H1 (cell line): ENCODE data around the gene DCBLD1. TPM values are rescaled to one million over a fixed set of nuclear protein-coding genes. Genes with fewer than 3 reads are reported as not detected.

Source experiments
- CTCF ChIA-PET: fragments of 300-600 bp; sonication (Branson Sonifier 250); formaldehyde crosslinking; loops from one replicate; lab custom pipeline; 2021; ENCODE audit not compliant: partially characterized antibody; lab: Charles Lee
- POLR2A ChIA-PET: fragments of 300-600 bp; sonication (Branson Sonifier 250); formaldehyde crosslinking; loops from one replicate; lab custom pipeline; 2021; ENCODE audit warnings: inconsistent platforms; ENCODE audit not compliant: partially characterized antibody; lab: Charles Lee
- DNase-seq, 2 experiments: peaks; one replicate each; pipeline versions ENCODE4 v3.0.0 to v3.0.0-alpha.2; 2010 to 2022; ENCODE audit warnings: low spot score in 2 of 2, low read depth in 1 of 2, mixed read lengths in 1 of 2
- FAIRE-seq: peaks from 2 replicates; lab custom pipeline; 2011; peaks lifted over from hg19 to GRCh38; lab: Jason Lieb, UNC
- H2AFZ ChIP-seq: 2 replicates; pipeline ENCODE4 v1.8.1; 2012; ENCODE audit warnings: low read length, inconsistent platforms
- H2AK5ac ChIP-seq: 2 replicates; pipeline ENCODE4 v1.6.1; 2013; ENCODE audit warnings: low read depth, low read length
- H2BK120ac ChIP-seq: replicated peaks from 2 replicates; pipeline ENCODE3; 2013; ENCODE audit warnings: low read depth, low read length, inconsistent platforms
- H2BK12ac ChIP-seq: 2 replicates; pipeline ENCODE4 v1.6.1; 2013; ENCODE audit warnings: low read depth, low read length
- H2BK15ac ChIP-seq: 2 replicates; pipeline ENCODE4 v1.6.1; 2013; ENCODE audit warnings: low read length
- H2BK20ac ChIP-seq: 2 replicates; pipeline ENCODE4 v1.6.1; 2013; ENCODE audit warnings: low read length
- H2BK5ac ChIP-seq: 2 replicates; pipeline ENCODE4 v1.6.1; 2013; ENCODE audit warnings: low read depth, low read length
- H3K14ac ChIP-seq: 2 replicates; pipeline ENCODE4 v1.6.1; 2013; ENCODE audit warnings: inconsistent platforms; ENCODE audit not compliant: insufficient read length
- H3K18ac ChIP-seq: 2 replicates; pipeline ENCODE4 v1.6.1; 2013; ENCODE audit warnings: low read length; ENCODE audit errors: extremely low read depth
- H3K23ac ChIP-seq: 2 replicates; pipeline ENCODE4 v1.6.1; 2013; ENCODE audit warnings: inconsistent platforms; ENCODE audit not compliant: insufficient read length
- H3K23me2 ChIP-seq: 2 replicates; pipeline ENCODE4 v1.6.1; 2013; ENCODE audit warnings: low read depth, low read length
- H3K27ac ChIP-seq: 2 replicates; pipeline ENCODE4 v1.6.1; 2011; ENCODE audit warnings: low read depth, low read length, inconsistent platforms
- H3K27me3 ChIP-seq, 4 experiments: replicated peaks in 1 of 4; 1 replicate in 1 of 4; 2 replicates in 3 of 4; pipeline versions ENCODE4 v1.6.1 to v1.8.1; 2011 to 2013; ENCODE audit warnings: low read length in 3 of 4, mild to moderate bottlenecking in 3 of 4, inconsistent platforms in 2 of 4, mixed read lengths in 2 of 4, moderate library complexity in 1 of 4; ENCODE audit not compliant: control insufficient read depth in 3 of 4, insufficient read depth in 3 of 4; ENCODE audit errors: extremely low read depth in 1 of 4
- H3K36me3 ChIP-seq, 4 experiments: 2 replicates each; pipeline versions ENCODE4 v1.6.1 to v1.8.1; 2011 to 2013; ENCODE audit warnings: mild to moderate bottlenecking in 4 of 4, low read length in 3 of 4, moderate library complexity in 2 of 4, control low read depth in 1 of 4, inconsistent platforms in 1 of 4; ENCODE audit not compliant: insufficient read depth in 4 of 4, control insufficient read depth in 2 of 4
- H3K4ac ChIP-seq: replicated peaks from 2 replicates; pipeline ENCODE3; 2013; ENCODE audit warnings: low read length, low read depth, mixed read lengths, inconsistent platforms; ENCODE audit not compliant: insufficient read length
- H3K4me1 ChIP-seq, 4 experiments: replicated peaks in 1 of 4; 1 replicate in 1 of 4; 2 replicates in 3 of 4; pipeline versions ENCODE4 v1.6.1 to v1.8.1; 2011 to 2013; ENCODE audit warnings: low read length in 3 of 4, inconsistent platforms in 2 of 4, mixed read lengths in 1 of 4; ENCODE audit not compliant: insufficient read depth in 4 of 4, control insufficient read depth in 3 of 4
- H3K4me2 ChIP-seq, 2 experiments: 2 replicates each; pipeline versions ENCODE4 v1.6.1 to v1.8.1; 2011 to 2013; ENCODE audit warnings: low read depth in 2 of 2, low read length in 2 of 2, control low read depth in 1 of 2, inconsistent platforms in 1 of 2, mild to moderate bottlenecking in 1 of 2; ENCODE audit not compliant: insufficient read depth in 1 of 2
- H3K4me3 ChIP-seq, 4 experiments: fragments of 200-600, 300-600 bp in 1 of 4; sonication (generic), shearing (Covaris generic), sonication (Bioruptor Twin) in 1 of 4; 2 replicates each; pipeline versions ENCODE4 v1.5.1 to v1.8.1; 2011 to 2016; ENCODE audit warnings: low read length in 4 of 4, low read depth in 3 of 4, control low read depth in 2 of 4, inconsistent platforms in 2 of 4, mild to moderate bottlenecking in 2 of 4, mixed read lengths in 1 of 4, moderate library complexity in 1 of 4; ENCODE audit not compliant: insufficient read depth in 2 of 4; ENCODE audit errors: extremely low read depth in 1 of 4
- H3K56ac ChIP-seq: replicated peaks from 2 replicates; pipeline ENCODE3; 2013; ENCODE audit warnings: low read depth, mild to moderate bottlenecking, mixed read lengths, low read length, inconsistent platforms; ENCODE audit not compliant: insufficient read length
- H3K79me1 ChIP-seq: 2 replicates; pipeline ENCODE4 v1.6.1; 2013; ENCODE audit warnings: low read depth, low read length, control low read depth
- H3K79me2 ChIP-seq, 2 experiments: 2 replicates each; pipeline versions ENCODE4 v1.6.1 to v1.8.1; 2012 to 2013; ENCODE audit warnings: low read length in 2 of 2, mild to moderate bottlenecking in 2 of 2, inconsistent platforms in 1 of 2; ENCODE audit not compliant: insufficient read depth in 2 of 2, control insufficient read depth in 1 of 2
- H3K9ac ChIP-seq, 4 experiments: replicated peaks in 1 of 4; 1 replicate in 1 of 4; 2 replicates in 3 of 4; pipeline versions ENCODE4 v1.6.1 to v1.8.1; 2011 to 2013; ENCODE audit warnings: low read depth in 3 of 4, low read length in 3 of 4, control low read depth in 2 of 4, mild to moderate bottlenecking in 2 of 4, moderate library complexity in 2 of 4, inconsistent platforms in 1 of 4; ENCODE audit errors: extremely low read depth in 1 of 4
- H3K9me3 ChIP-seq, 2 experiments: 2 replicates each; pipeline versions ENCODE4 v1.6.1 to v1.8.1; 2012 to 2013; ENCODE audit warnings: mild to moderate bottlenecking in 2 of 2, moderate library complexity in 2 of 2, control low read depth in 1 of 2, inconsistent platforms in 1 of 2, low read depth in 1 of 2, low read length in 1 of 2, mixed read lengths in 1 of 2; ENCODE audit not compliant: insufficient read depth in 2 of 2
- H4K20me1 ChIP-seq, 2 experiments: replicated peaks in 1 of 2; 2 replicates each; pipeline versions ENCODE3 to v1.8.1; 2011 to 2013; ENCODE audit warnings: inconsistent platforms in 2 of 2, low read length in 2 of 2, mild to moderate bottlenecking in 1 of 2; ENCODE audit not compliant: insufficient read depth in 2 of 2, control insufficient read depth in 1 of 2
- H4K5ac ChIP-seq: 2 replicates; pipeline ENCODE4 v1.6.1; 2013; ENCODE audit warnings: low read length, low read depth, mixed read lengths, inconsistent platforms; ENCODE audit not compliant: insufficient read length
- H4K8ac ChIP-seq: 2 replicates; pipeline ENCODE4 v1.8.0; 2013; ENCODE audit warnings: mild to moderate bottlenecking, moderate library complexity, low read length, inconsistent platforms; ENCODE audit not compliant: insufficient read depth; ENCODE audit errors: extremely low read depth
- H4K91ac ChIP-seq: replicated peaks from 2 replicates; pipeline ENCODE3; 2013; ENCODE audit warnings: low read length, mixed read lengths, inconsistent platforms; ENCODE audit not compliant: insufficient read length
- CBX5 ChIP-seq: fragments of 300-800, 300-1000 bp; sonication (generic); IDR thresholded peaks from 2 replicates; pipeline ENCODE4 v1.7.1; 2016; ENCODE audit warnings: antibody characterized with exemption, low read length, low read depth
- CBX8 ChIP-seq: fragments of 300-800, 300-1000 bp; sonication (generic); IDR thresholded peaks from 2 replicates; pipeline ENCODE4 v1.7.1; 2016; ENCODE audit warnings: low read depth, low read length, borderline replicate concordance
- EP300 ChIP-seq, 2 experiments: IDR thresholded peaks; 1 replicate in 1 of 2; 2 replicates in 1 of 2; pipeline ENCODE4 v1.6.1; 2011 to 2012; ENCODE audit warnings: low read depth in 2 of 2, low read length in 2 of 2, mild to moderate bottlenecking in 2 of 2, borderline replicate concordance in 1 of 2, inconsistent platforms in 1 of 2, moderate library complexity in 1 of 2
- EZH2 ChIP-seq: fragments of 200-600 bp; sonication (generic); IDR thresholded peaks from 2 replicates; pipeline ENCODE4 v1.7.1; 2012; ENCODE audit warnings: low read depth, mild to moderate bottlenecking, moderate library complexity, low read length, inconsistent platforms; ENCODE audit not compliant: severe bottlenecking
- HDAC6 ChIP-seq: IDR thresholded peaks from one replicate; pipeline ENCODE4 v1.7.1; 2012; ENCODE audit warnings: low read depth, mild to moderate bottlenecking, inconsistent platforms, low read length, moderate library complexity
- KDM1A ChIP-seq: fragments of 200-600, 300-600 bp; sonication (generic); IDR thresholded peaks from 2 replicates; pipeline ENCODE4 v1.7.1; 2016; ENCODE audit warnings: mild to moderate bottlenecking, low read length, borderline replicate concordance
- MAFK ChIP-seq: IDR thresholded peaks from 2 replicates; pipeline ENCODE4 v1.6.1; 2012; ENCODE audit warnings: low read depth, mild to moderate bottlenecking, improper control_type of control experiment, low read length
- RXRA ChIP-seq: IDR thresholded peaks from 2 replicates; pipeline ENCODE4 v1.6.1; 2011; ENCODE audit warnings: low read depth, mild to moderate bottlenecking, low read length, moderate library complexity; ENCODE audit not compliant: insufficient read depth
- WGBS, 2 experiments: shearing (Covaris generic) in 1 of 2; methylation state at CpG; one replicate each; pipeline versions ENCODE4 v1.1.6 to v1.1.7; 2013 to 2015; ENCODE audit warnings: low lambda C conversion rate in 2 of 2, mixed read lengths in 2 of 2, inconsistent platforms in 1 of 2, low coverage in 1 of 2, missing lambda C conversion rate in 1 of 2; ENCODE audit not compliant: insufficient replicate concordance in 2 of 2, insufficient coverage in 1 of 2, insufficient read length in 1 of 2; ENCODE audit errors: extremely low coverage in 1 of 2, missing lambda C conversion rate in 1 of 2; 5-methylcytosine and 5-hydroxymethylcytosine counted together
- polyA plus RNA-seq, 7 experiments: library from polyadenylated mRNA; depleted of rRNA in 3 of 7; stranded (reverse) in 5 of 7; unstranded in 2 of 7; fragments of >200 nt in 5 of 7; fragments of 200-250 nt in 2 of 7; gene quantifications; 1 replicate in 5 of 7; 2 replicates in 1 of 7; 4 replicates in 1 of 7; pipeline versions ENCODE4 v1.2.1 to v1.2.3, GENCODE V29; 2011 to 2013; ENCODE audit warnings: missing spikeins in 2 of 7, mixed read lengths in 2 of 7
- total RNA-seq: library from RNA; stranded (reverse); fragmentation: NEBNext Ultra II Directional; extraction: Animal tissue kit (Norgen Biotek cat#: 25700); gene quantifications from 2 replicates; pipeline ENCODE4 v1.2.1, GENCODE V29; 2021

The DCBLD1 gene
- total and polyA plus RNA-seq, 2 of the 8 experiments (the other 6 are each of a cell fraction or from before 2014, with no cell fraction given) = 3.9 to 11.2 TPM

GRCh38 chr6:117592983-117593759, 110.7 kb downstream of the DCBLD1 start:
- FAIRE-seq = no peak
- no peak overlapping the region for H2BK5ac ChIP-seq

More at GRCh38 chr6:117592983-117593759, 110.7 kb downstream of the DCBLD1 start:
- Histone ChIP-seq H4K5ac (no peak overlapping the region), H2BK20ac (no peak overlapping the region), H3K36me3 (peaks cover 0 to 15% (median 5%) of the 10 kb centered on the region in 4 experiments; a peak in 5 of 8 replicates), H3K79me1 (no peaks in the 10 kb centered on the region; the same call in 1 of the 2 replicates), H2BK15ac (no peak overlapping the region), H3K4me3 (no peak overlapping the region), H3K9ac (no peak overlapping the region), H3K4me2 (no peak overlapping the region), H3K9me3 (peaks cover 0 to 2% of the 10 kb centered on the region in 2 experiments; a peak in 1 of 4 replicates), H2AK5ac (no peak overlapping the region), H3K79me2 (peaks cover 0 to 35% of the 10 kb centered on the region in 2 experiments; a peak in 2 of 4 replicates), H3K23ac (no peak overlapping the region), H3K4me1 (no peaks in the 10 kb centered on the region), H3K4ac (no peak overlapping the region), H3K14ac (no peak overlapping the region), H4K91ac (no peak overlapping the region), H4K20me1 (no peaks in the 10 kb centered on the region), H3K27me3 (no peaks in the 10 kb centered on the region), H2BK12ac (no peak overlapping the region), H3K27ac (no peak overlapping the region), H2AFZ (no peak overlapping the region), H3K23me2 (no peaks in the 10 kb centered on the region), H3K56ac (no peak overlapping the region), H4K8ac (no peak overlapping the region), H2BK120ac (no peak overlapping the region), H3K18ac (no peak overlapping the region)
- WGBS, 2 experiments = 90% methylated on average over 3 of the region's 3 CpGs; no CpG with 5 or more reads in 1 of the 2 experiments
- ChIA-PET POLR2A (no interaction called here), CTCF (interaction anchor here (0.7 to 1.1 kb wide), 2 partner anchors 9 to 14 kb away, joined by 3 read pairs; partner anchors contain the start of gene GOPC)
- TF ChIP-seq KDM1A = no peak
- TF ChIP-seq MAFK = no peak
- no peak for TF ChIP-seq EP300 (IDR thresholded peaks at IDR 0.05; ENCODE audit: borderline replicate concordance in 1 of 2, low read depth in 2 of 2, low read length in 2 of 2)
- no peak for TF ChIP-seq CBX5
- TF ChIP-seq EZH2 = no peak
- no peak for TF ChIP-seq RXRA
- no peak for TF ChIP-seq CBX8
- no peak for TF ChIP-seq HDAC6
- no peak for DNase-seq
